Memory B cell (primary cell): ENCODE measurements around the gene TRIM71.
"Not testable (repeated sequence)": the region's sequence is repeated elsewhere in the genome, so short reads cannot be mapped to it uniquely, and the experiment has no call there.

Experiments
- ATAC-seq: fragments of 150-1000 bp; cut with Tn5 transposase; 2 replicates; pipeline ENCODE4 v1.10.0; 2021; ENCODE audit warnings: low read depth, mild to moderate bottlenecking, moderate library complexity
- DNase-seq, 2 donors: peaks; one replicate each; pipeline ENCODE4 v3.0.0; 2022; ENCODE audit warnings: low spot score in 2 of 2
- H3K27ac Mint-ChIP-seq: one replicate; pipeline ENCODE4 v1.8.0; 2022; ENCODE audit warnings: mild to moderate bottlenecking, moderate library complexity, mixed read lengths
- H3K27me3 Mint-ChIP-seq: one replicate; pipeline ENCODE4 v1.8.0; 2022; ENCODE audit warnings: mixed read lengths
- H3K36me3 Mint-ChIP-seq: one replicate; pipeline ENCODE4 v1.8.0; 2022; ENCODE audit warnings: mild to moderate bottlenecking, mixed read lengths
- H3K4me1 Mint-ChIP-seq: one replicate; pipeline ENCODE4 v1.8.0; 2022; ENCODE audit warnings: mixed read lengths
- H3K4me3 Mint-ChIP-seq: one replicate; pipeline ENCODE4 v1.8.0; 2022; ENCODE audit warnings: mild to moderate bottlenecking, moderate library complexity, mixed read lengths
- H3K9me3 Mint-ChIP-seq: one replicate; pipeline ENCODE4 v1.8.0; 2022; ENCODE audit warnings: mixed read lengths

The TRIM71 gene

GRCh38 chr3:32909999-32910398 lies 92.2 kb downstream of the TRIM71 start:
- Mint-ChIP-seq H3K4me1 (no peaks in the 10 kb centered on the region), H3K9me3 (no peaks in the 10 kb centered on the region), H3K36me3 (no peaks in the 10 kb centered on the region), H3K27me3 (no peaks in the 10 kb centered on the region), H3K4me3 (no peak overlapping the region), H3K27ac (no peak overlapping the region)
- DNase-seq (no peak), ATAC-seq (no peak)

- H3K4me3 Mint-ChIP-seq: no peak overlapping the region
- H3K4me1 Mint-ChIP-seq: no peaks in the 10 kb centered on the region
- ATAC-seq (no peak), DNase-seq (no peak)
- H3K27me3 Mint-ChIP-seq: no peaks in the 10 kb centered on the region
- no peaks in the 10 kb centered on the region for H3K36me3 Mint-ChIP-seq
- H3K9me3 Mint-ChIP-seq: no peaks in the 10 kb centered on the region
- no peak overlapping the region for H3K27ac Mint-ChIP-seq
These were observed 93.2 kb downstream of the TRIM71 start for GRCh38 chr3:32910954-32911353.

- H3K27ac Mint-ChIP-seq: no peak overlapping the region
- peaks cover 5% of the 10 kb centered on the region for H3K36me3 Mint-ChIP-seq
- no peak overlapping the region for H3K4me3 Mint-ChIP-seq
- H3K27me3 Mint-ChIP-seq: no peaks in the 10 kb centered on the region
- H3K9me3 Mint-ChIP-seq: peaks cover 5% of the 10 kb centered on the region
- DNase-seq (no peak), ATAC-seq (no peak)
- no peaks in the 10 kb centered on the region for H3K4me1 Mint-ChIP-seq
These were observed 94.2 kb downstream of the TRIM71 start for GRCh38 chr3:32912046-32912445.

GRCh38 chr3:32913790-32914446 lies 96.1 kb downstream of the TRIM71 start:
- Mint-ChIP-seq H3K36me3 (peaks cover 8% of the 10 kb centered on the region), H3K9me3 (peaks cover 7% of the 10 kb centered on the region), H3K27ac (no peak overlapping the region), H3K27me3 (no peaks in the 10 kb centered on the region), H3K4me3 (no peak overlapping the region), H3K4me1 (no peaks in the 10 kb centered on the region)
- DNase-seq: no peak
- no peak for ATAC-seq

GRCh38 chr3:32919920-32920319 lies 102.1 kb downstream of the TRIM71 start:
- Mint-ChIP-seq H3K9me3 (peaks cover 7% of the 10 kb centered on the region), H3K27ac (no peak overlapping the region), H3K4me3 (no peak overlapping the region), H3K36me3 (peaks cover 8% of the 10 kb centered on the region), H3K4me1 (peaks cover 2% of the 10 kb centered on the region), H3K27me3 (no peaks in the 10 kb centered on the region)
- no peak for ATAC-seq
- no peak for DNase-seq

GRCh38 chr3:32922078-32922477 lies 104.3 kb downstream of the TRIM71 start:
- Mint-ChIP-seq H3K36me3 (peaks cover 3% of the 10 kb centered on the region), H3K9me3 (peaks cover 2% of the 10 kb centered on the region), H3K4me3 (no peak overlapping the region), H3K27ac (no peak overlapping the region), H3K27me3 (no peaks in the 10 kb centered on the region), H3K4me1 (peaks cover 2% of the 10 kb centered on the region)
- DNase-seq: no peak
- no peak for ATAC-seq

GRCh38 chr3:32930161-32930560 lies 112.4 kb downstream of the TRIM71 start:
- H3K36me3 Mint-ChIP-seq: peaks cover 3% of the 10 kb centered on the region
- DNase-seq (no peak), ATAC-seq (no peak)
- no peak overlapping the region for H3K27ac Mint-ChIP-seq
- H3K9me3 Mint-ChIP-seq: peaks cover 3% of the 10 kb centered on the region
- no peak overlapping the region for H3K4me3 Mint-ChIP-seq
- H3K4me1 Mint-ChIP-seq: no peaks in the 10 kb centered on the region
- peaks cover 12% of the 10 kb centered on the region for H3K27me3 Mint-ChIP-seq

- H3K4me3 Mint-ChIP-seq, H3K9me3 Mint-ChIP-seq: not testable (repeated sequence)
These were observed 113.5 kb downstream of the TRIM71 start for GRCh38 chr3:32931273-32931672.

GRCh38 chr3:32934150-32934742 lies 116.4 kb downstream of the TRIM71 start:
- no peak for ATAC-seq
- no peak overlapping the region for H3K4me3 Mint-ChIP-seq
- peak in 1 of 2 donors; percentile 25 for DNase-seq
- H3K27ac Mint-ChIP-seq: no peak overlapping the region
- peaks cover 3% of the 10 kb centered on the region for H3K36me3 Mint-ChIP-seq
- peaks cover 3% of the 10 kb centered on the region for H3K9me3 Mint-ChIP-seq
- H3K4me1 Mint-ChIP-seq: no peaks in the 10 kb centered on the region
- peaks cover 7% of the 10 kb centered on the region for H3K27me3 Mint-ChIP-seq

More at GRCh38 chr3:32931273-32931672, 113.5 kb downstream of the TRIM71 start:
- H3K4me1 Mint-ChIP-seq, DNase-seq, H3K27ac Mint-ChIP-seq, ATAC-seq, H3K36me3 Mint-ChIP-seq: not testable (repeated sequence)
- peaks cover 14% of the 10 kb centered on the region for H3K27me3 Mint-ChIP-seq

- Mint-ChIP-seq H3K36me3 (no peaks in the 10 kb centered on the region), H3K4me3 (no peak overlapping the region), H3K4me1 (no peaks in the 10 kb centered on the region), H3K9me3 (no peaks in the 10 kb centered on the region), H3K27ac (no peak overlapping the region), H3K27me3 (peaks cover 2% of the 10 kb centered on the region)
- DNase-seq (no peak), ATAC-seq (no peak)
These were observed 119.5 kb downstream of the TRIM71 start for GRCh38 chr3:32937331-32937730.

- not testable (repeated sequence) for H3K27me3 Mint-ChIP-seq
These were observed 121.9 kb downstream of the TRIM71 start for GRCh38 chr3:32939531-32940284.

GRCh38 chr3:32940726-32941125 lies 122.9 kb downstream of the TRIM71 start:
- no peak for DNase-seq
- no peaks in the 10 kb centered on the region for H3K4me1 Mint-ChIP-seq
- no peak overlapping the region for H3K27ac Mint-ChIP-seq
- H3K27me3 Mint-ChIP-seq: peaks cover 1% of the 10 kb centered on the region
- no peak for ATAC-seq
- H3K36me3 Mint-ChIP-seq: no peaks in the 10 kb centered on the region
- no peaks in the 10 kb centered on the region for H3K9me3 Mint-ChIP-seq
- H3K4me3 Mint-ChIP-seq: no peak overlapping the region

More at GRCh38 chr3:32939531-32940284, 121.9 kb downstream of the TRIM71 start:
- H3K36me3 Mint-ChIP-seq, H3K4me3 Mint-ChIP-seq, H3K27ac Mint-ChIP-seq, DNase-seq, ATAC-seq, H3K9me3 Mint-ChIP-seq, H3K4me1 Mint-ChIP-seq: not testable (repeated sequence)

GRCh38 chr3:32945136-32945535 lies 127.3 kb downstream of the TRIM71 start:
- Mint-ChIP-seq H3K4me1 (peaks cover 6% of the 10 kb centered on the region), H3K36me3 (no peaks in the 10 kb centered on the region), H3K27ac (no peak overlapping the region), H3K4me3 (no peak overlapping the region), H3K9me3 (no peaks in the 10 kb centered on the region), H3K27me3 (no peaks in the 10 kb centered on the region)
- ATAC-seq (no peak), DNase-seq (no peak)

- H3K27ac Mint-ChIP-seq, H3K9me3 Mint-ChIP-seq, H3K36me3 Mint-ChIP-seq, ATAC-seq, H3K4me3 Mint-ChIP-seq, DNase-seq, H3K4me1 Mint-ChIP-seq, H3K27me3 Mint-ChIP-seq: not testable (repeated sequence)
These were observed 127.8 kb downstream of the TRIM71 start for GRCh38 chr3:32945598-32945997.
